IMR-90 (cell line): ENCODE results near the gene ATP5PO. TPM values are rescaled to one million over a fixed set of nuclear protein-coding genes. Genes with fewer than 3 reads are reported as not detected.

Experiments used
- ATAC-seq: fragments of 200-7000 bp; cut with Tn5 transposase; 2 replicates; pipeline ENCODE4 v1.9.1; 2020; ENCODE audit warnings: low read depth, mild to moderate bottlenecking, moderate library complexity
- BruUV-seq: library from RNA; stranded (reverse); fragments of 400-500 nt; replicated peaks from 2 replicates; lab custom pipeline; 2021; lab: Mats Ljungman, UMichigan
- CTCF ChIA-PET: fragments of 300-600 bp; formaldehyde crosslinking; extraction: SDS; loops from one replicate; lab custom pipeline; 2021; ENCODE audit warnings: antibody characterized with exemption; lab: Yijun Ruan, JAX
- POLR2A ChIA-PET: fragments of 300-600 bp; sonication (Branson Sonifier 250); formaldehyde crosslinking; loops from one replicate; lab custom pipeline; 2022; ENCODE audit warnings: antibody characterized with exemption; ENCODE audit not compliant: unreplicated experiment; lab: Charles Lee
- DNase-seq: peaks from one replicate; pipeline ENCODE4 v3.0.0; 2013
- H2AFZ ChIP-seq: replicated peaks from 2 replicates; pipeline ENCODE3; 2013; ENCODE audit warnings: low read length, mild to moderate bottlenecking; ENCODE audit not compliant: poor library complexity
- H2AK5ac ChIP-seq: 2 replicates; pipeline ENCODE4 v1.6.1; 2013; ENCODE audit warnings: low read depth, low read length, inconsistent platforms
- H2AK9ac ChIP-seq: replicated peaks from 2 replicates; pipeline ENCODE3; 2013; ENCODE audit warnings: mild to moderate bottlenecking, low read depth, low read length, moderate library complexity; ENCODE audit not compliant: poor library complexity
- H2BK120ac ChIP-seq: 2 replicates; pipeline ENCODE4 v1.6.1; 2013; ENCODE audit warnings: low read depth, low read length, inconsistent platforms
- H2BK15ac ChIP-seq: 3 replicates; pipeline ENCODE4 v1.6.1; 2013; ENCODE audit warnings: low read depth, low read length, inconsistent platforms
- H2BK20ac ChIP-seq: 2 replicates; pipeline ENCODE4 v1.6.1; 2013; ENCODE audit warnings: low read depth, mild to moderate bottlenecking, inconsistent platforms, low read length, moderate library complexity
- H2BK5ac ChIP-seq: 2 replicates; pipeline ENCODE4 v1.6.1; 2013; ENCODE audit warnings: mild to moderate bottlenecking, low read depth, low read length, inconsistent platforms; ENCODE audit not compliant: poor library complexity, severe bottlenecking
- H3K14ac ChIP-seq: replicated peaks from 2 replicates; pipeline ENCODE4 v1.6.1; 2013; ENCODE audit warnings: low read depth, low read length, inconsistent platforms
- H3K18ac ChIP-seq: 2 replicates; pipeline ENCODE4 v1.6.1; 2013; ENCODE audit warnings: low read depth, low read length, control low read depth
- H3K23ac ChIP-seq: 2 replicates; pipeline ENCODE4 v1.6.1; 2013; ENCODE audit warnings: low read depth, low read length, inconsistent platforms
- H3K27ac ChIP-seq: 2 replicates; pipeline ENCODE4 v1.5.1; 2013; ENCODE audit warnings: mild to moderate bottlenecking, control low read depth, low read length; ENCODE audit not compliant: insufficient read depth
- H3K27me3 ChIP-seq: 2 replicates; pipeline ENCODE4 v1.6.1; 2013; ENCODE audit warnings: low read length; ENCODE audit not compliant: control insufficient read depth, insufficient read depth
- H3K36me3 ChIP-seq: 2 replicates; pipeline ENCODE4 v1.6.1; 2013; ENCODE audit warnings: low read length, mixed read lengths; ENCODE audit not compliant: control insufficient read depth, insufficient read depth
- H3K4ac ChIP-seq: 2 replicates; pipeline ENCODE4 v1.6.1; 2013; ENCODE audit warnings: low read depth, low read length, inconsistent platforms
- H3K4me1 ChIP-seq: 2 replicates; pipeline ENCODE4 v1.6.1; 2013; ENCODE audit warnings: low read length, mixed read lengths; ENCODE audit not compliant: control insufficient read depth, insufficient read depth
- H3K4me2 ChIP-seq: 2 replicates; pipeline ENCODE4 v1.6.1; 2013; ENCODE audit warnings: low read depth, mild to moderate bottlenecking, control low read depth, low read length, moderate library complexity
- H3K4me3 ChIP-seq: 2 replicates; pipeline ENCODE4 v1.5.1; 2013; ENCODE audit warnings: low read depth, mild to moderate bottlenecking, control low read depth, low read length, moderate library complexity; ENCODE audit not compliant: insufficient read depth
- H3K56ac ChIP-seq: 2 replicates; pipeline ENCODE4 v1.6.1; 2013; ENCODE audit warnings: low read length, inconsistent platforms; ENCODE audit not compliant: insufficient read depth; ENCODE audit errors: extremely low read depth
- H3K79me1 ChIP-seq, 2 experiments: 2 replicates each; pipeline ENCODE4 v1.6.1; 2013; ENCODE audit warnings: low read length in 2 of 2, inconsistent platforms in 1 of 2, low read depth in 1 of 2
- H3K9ac ChIP-seq: 2 replicates; pipeline ENCODE4 v1.6.1; 2013; ENCODE audit warnings: low read depth, low read length, control low read depth
- H3K9me1 ChIP-seq: 2 replicates; pipeline ENCODE4 v1.6.1; 2013; ENCODE audit warnings: low read length, inconsistent platforms; ENCODE audit not compliant: insufficient read depth
- H3K9me3 ChIP-seq: 2 replicates; pipeline ENCODE4 v1.6.1; 2013; ENCODE audit warnings: low read length; ENCODE audit not compliant: control insufficient read depth, insufficient read depth
- H4K20me1 ChIP-seq: 2 replicates; pipeline ENCODE4 v1.6.1; 2013; ENCODE audit warnings: low read length, inconsistent platforms; ENCODE audit not compliant: insufficient read depth
- H4K5ac ChIP-seq: 2 replicates; pipeline ENCODE4 v1.6.1; 2013; ENCODE audit warnings: mild to moderate bottlenecking, low read depth, low read length, control low read depth
- H4K8ac ChIP-seq, 2 experiments: 2 replicates each; pipeline ENCODE4 v1.6.1; 2013; ENCODE audit warnings: low read depth in 2 of 2, low read length in 2 of 2, control low read depth in 1 of 2, inconsistent platforms in 1 of 2
- H4K91ac ChIP-seq: 2 replicates; pipeline ENCODE4 v1.6.1; 2013; ENCODE audit warnings: low read depth, low read length, inconsistent platforms; ENCODE audit not compliant: insufficient read depth
- BHLHE40 ChIP-seq: fragments of 150-350 bp; IDR thresholded peaks from 2 replicates; pipeline ENCODE4 v1.6.1; 2016; ENCODE audit warnings: mild to moderate bottlenecking, low read depth, low read length
- CEBPB ChIP-seq: IDR thresholded peaks from 2 replicates; pipeline ENCODE4 v1.6.1; 2012; ENCODE audit warnings: low read depth, low read length, improper control_type of control experiment
- CHD1 ChIP-seq: IDR thresholded peaks from 2 replicates; pipeline ENCODE4 v1.6.1; 2012; ENCODE audit warnings: low read depth, low read length, improper control_type of control experiment
- FOS ChIP-seq: fragments of 150-350 bp; IDR thresholded peaks from 2 replicates; pipeline ENCODE4 v1.6.1; 2016; ENCODE audit warnings: low read depth, low read length
- MAFK ChIP-seq: IDR thresholded peaks from 2 replicates; pipeline ENCODE4 v1.6.1; 2012; ENCODE audit warnings: low read depth, low read length, improper control_type of control experiment
- MAZ ChIP-seq: IDR thresholded peaks from 2 replicates; pipeline ENCODE4 v1.6.1; 2012; ENCODE audit warnings: low read depth, mild to moderate bottlenecking, low read length, improper control_type of control experiment, moderate library complexity, borderline replicate concordance
- MXI1 ChIP-seq: IDR thresholded peaks from 2 replicates; pipeline ENCODE4 v1.6.1; 2012; ENCODE audit warnings: low read depth, mild to moderate bottlenecking, low read length, moderate library complexity, borderline replicate concordance
- NFE2L2 ChIP-seq: fragments of 150-350 bp; IDR thresholded peaks from 2 replicates; pipeline ENCODE4 v1.6.1; 2016; ENCODE audit warnings: low read depth, mild to moderate bottlenecking, low read length
- POLR2A ChIP-seq: IDR thresholded peaks from 2 replicates; pipeline ENCODE4 v1.6.1; 2012; ENCODE audit warnings: mild to moderate bottlenecking, low read depth, low read length
- RAD21 ChIP-seq: IDR thresholded peaks from 2 replicates; pipeline ENCODE4 v1.6.1; 2012; ENCODE audit warnings: low read length, improper control_type of control experiment
- RCOR1 ChIP-seq: IDR thresholded peaks from 2 replicates; pipeline ENCODE4 v1.6.1; 2012; ENCODE audit warnings: mild to moderate bottlenecking, low read length, improper control_type of control experiment; ENCODE audit not compliant: insufficient replicate concordance
- RFX5 ChIP-seq: IDR thresholded peaks from 2 replicates; pipeline ENCODE4 v1.8.0; 2012; ENCODE audit warnings: low read depth, mild to moderate bottlenecking, low read length, moderate library complexity
- SMC3 ChIP-seq: fragments of 150-350 bp; IDR thresholded peaks from 2 replicates; pipeline ENCODE4 v1.6.1; 2016; ENCODE audit warnings: low read depth, mild to moderate bottlenecking, antibody characterized with exemption, low read length, moderate library complexity
- USF2 ChIP-seq: fragments of 150-350 bp; IDR thresholded peaks from 2 replicates; pipeline ENCODE4 v1.6.1; 2017; ENCODE audit warnings: mild to moderate bottlenecking, antibody characterized with exemption, low read length, low read depth
- WGBS, 2 experiments: methylation state at CpG; one replicate each; pipeline versions ENCODE4 v1.1.5 to v1.1.7; 2013; ENCODE audit warnings: missing lambda C conversion rate in 2 of 2; ENCODE audit not compliant: insufficient read length in 1 of 2; ENCODE audit errors: extremely low coverage in 2 of 2; 5-methylcytosine and 5-hydroxymethylcytosine counted together
- dilution Hi-C: fragments of 300-500 bp; cut with HindIII; formaldehyde crosslinking; loops from one replicate; pipeline ENCODE4 v1.14.3; 2018; ENCODE audit warnings: low sequenced_read_pairs; ENCODE audit not compliant: unreplicated experiment
- in situ Hi-C: fragments of 300-500 bp; cut with MboI; formaldehyde crosslinking; loops from 3 replicates; pipeline ENCODE4 v1.14.3; 2019; ENCODE audit warnings: low sequenced_read_pairs, inconsistent platforms, mixed read lengths
- intact Hi-C: fragments of 100-400 bp; cut with micrococcal nuclease; formaldehyde crosslinking; loops from 2 replicates; pipeline ENCODE4 v1.10.0; 2022
- polyA plus RNA-seq, 3 experiments: library from polyadenylated mRNA; depleted of rRNA; stranded (reverse); fragments of >200 nt; gene quantifications; 2 replicates each; pipeline ENCODE4 v1.2.3, GENCODE V29; 2012; ENCODE audit warnings: low replicate concordance in 1 of 3
- total RNA-seq: library from RNA; depleted of rRNA; stranded (reverse); fragments of >200 nt; gene quantifications from 2 replicates; pipeline ENCODE4 v1.2.3, GENCODE V29; 2012
- TF ChIP-seq, protein P1 (sequence below): conservative IDR thresholded peaks from 2 replicates; pipeline ENCODE4 v1.5.1; 2012; ENCODE audit warnings: mild to moderate bottlenecking, low read depth, low read length, improper control_type of control experiment
- TF ChIP-seq, protein P2 (sequence below): fragments of 150-350 bp; IDR thresholded peaks from 2 replicates; pipeline ENCODE4 v1.6.1; 2016; ENCODE audit warnings: low read depth, mild to moderate bottlenecking, low read length, moderate library complexity, borderline replicate concordance

Gene ATP5PO
- total and polyA plus RNA-seq, 2 of the 4 experiments (the other 2 are of a cell fraction), result 237 to 250 TPM

DNA sequence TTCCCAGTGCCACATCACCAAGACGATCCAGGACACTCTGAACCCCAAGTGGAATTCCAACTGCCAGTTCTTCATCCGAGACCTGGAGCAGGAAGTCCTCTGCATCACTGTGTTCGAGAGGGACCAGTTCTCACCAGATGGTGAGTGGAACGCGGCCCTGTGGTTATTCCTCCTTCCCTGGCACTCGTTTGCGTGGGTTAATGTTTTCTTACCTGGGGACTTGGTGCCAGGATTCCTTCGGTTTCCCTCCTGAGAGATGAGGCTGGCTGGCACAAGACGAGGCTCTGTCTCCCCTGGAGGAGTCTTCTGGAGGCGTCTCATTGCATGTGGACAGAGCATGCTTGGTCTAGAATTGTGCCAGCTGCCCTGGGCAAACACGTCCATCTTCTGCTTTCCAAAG is 29.3 kb downstream of the ATP5PO start:
- no peak overlapping the region for H2AK5ac ChIP-seq
- DNase-seq (no peak), ATAC-seq (no peak)
- peaks cover 19% of the 10 kb centered on the region for H3K27me3 ChIP-seq
- H4K20me1 ChIP-seq, result no peaks in the 10 kb centered on the region
- no peak overlapping the region for H3K14ac ChIP-seq
- H3K9ac ChIP-seq, result no peak overlapping the region
- H3K27ac ChIP-seq, result no peak overlapping the region
- dilution Hi-C loops (no loop called here), in situ Hi-C loops (loop anchor here (10.0 kb wide), 1 partner anchor 242 kb away; the partner anchor contains the start of genes CRYZL1 and ITSN1), intact Hi-C loops (no loop called here)
- H3K56ac ChIP-seq, result no peak overlapping the region
- POLR2A ChIA-PET, result no interaction called here
- H2BK20ac ChIP-seq, result no peak overlapping the region
- no peak overlapping the region for H3K23ac ChIP-seq
- no peak overlapping the region for H4K91ac ChIP-seq
- H3K4me2 ChIP-seq, result no peak overlapping the region
- no peak overlapping the region for H2AFZ ChIP-seq
- H3K18ac ChIP-seq, result no peak overlapping the region
- H2AK9ac ChIP-seq, result no peak overlapping the region
- no peaks in the 10 kb centered on the region for H3K36me3 ChIP-seq
- no peaks in the 10 kb centered on the region for H3K79me1 ChIP-seq
- H3K4ac ChIP-seq, result no peak overlapping the region
- WGBS, 2 experiments, result 75% methylated on average over 4 of the region's 11 CpGs; no CpG with 5 or more reads in 1 of the 2 experiments
- no peaks in the 10 kb centered on the region for H3K9me1 ChIP-seq
- no peak overlapping the region for H2BK15ac ChIP-seq
- H4K8ac ChIP-seq, result no peak overlapping the region
- H3K4me3 ChIP-seq, result no peak overlapping the region
- H2BK5ac ChIP-seq, result no peak overlapping the region
- no peaks in the 10 kb centered on the region for H3K4me1 ChIP-seq
- H3K9me3 ChIP-seq, result no peaks in the 10 kb centered on the region
- no peak overlapping the region for H4K5ac ChIP-seq
- CTCF ChIA-PET, result no interaction called here
- H2BK120ac ChIP-seq, result no peak overlapping the region
- no TSS peak for BruUV-seq
- no peak for TF ChIP-seq MXI1
- no peak for TF ChIP-seq CEBPB
- no peak for TF ChIP-seq SMC3
- TF ChIP-seq, protein P1, sequence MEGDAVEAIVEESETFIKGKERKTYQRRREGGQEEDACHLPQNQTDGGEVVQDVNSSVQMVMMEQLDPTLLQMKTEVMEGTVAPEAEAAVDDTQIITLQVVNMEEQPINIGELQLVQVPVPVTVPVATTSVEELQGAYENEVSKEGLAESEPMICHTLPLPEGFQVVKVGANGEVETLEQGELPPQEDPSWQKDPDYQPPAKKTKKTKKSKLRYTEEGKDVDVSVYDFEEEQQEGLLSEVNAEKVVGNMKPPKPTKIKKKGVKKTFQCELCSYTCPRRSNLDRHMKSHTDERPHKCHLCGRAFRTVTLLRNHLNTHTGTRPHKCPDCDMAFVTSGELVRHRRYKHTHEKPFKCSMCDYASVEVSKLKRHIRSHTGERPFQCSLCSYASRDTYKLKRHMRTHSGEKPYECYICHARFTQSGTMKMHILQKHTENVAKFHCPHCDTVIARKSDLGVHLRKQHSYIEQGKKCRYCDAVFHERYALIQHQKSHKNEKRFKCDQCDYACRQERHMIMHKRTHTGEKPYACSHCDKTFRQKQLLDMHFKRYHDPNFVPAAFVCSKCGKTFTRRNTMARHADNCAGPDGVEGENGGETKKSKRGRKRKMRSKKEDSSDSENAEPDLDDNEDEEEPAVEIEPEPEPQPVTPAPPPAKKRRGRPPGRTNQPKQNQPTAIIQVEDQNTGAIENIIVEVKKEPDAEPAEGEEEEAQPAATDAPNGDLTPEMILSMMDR, result no peak
- no peak for TF ChIP-seq MAZ
- TF ChIP-seq USF2, result no peak
- no peak for TF ChIP-seq FOS
- no peak for TF ChIP-seq BHLHE40
- no peak for TF ChIP-seq POLR2A
- no peak for TF ChIP-seq NFE2L2
- no peak for TF ChIP-seq MAFK
- TF ChIP-seq RCOR1, result no peak
- no peak for TF ChIP-seq RAD21
- TF ChIP-seq, protein P2, sequence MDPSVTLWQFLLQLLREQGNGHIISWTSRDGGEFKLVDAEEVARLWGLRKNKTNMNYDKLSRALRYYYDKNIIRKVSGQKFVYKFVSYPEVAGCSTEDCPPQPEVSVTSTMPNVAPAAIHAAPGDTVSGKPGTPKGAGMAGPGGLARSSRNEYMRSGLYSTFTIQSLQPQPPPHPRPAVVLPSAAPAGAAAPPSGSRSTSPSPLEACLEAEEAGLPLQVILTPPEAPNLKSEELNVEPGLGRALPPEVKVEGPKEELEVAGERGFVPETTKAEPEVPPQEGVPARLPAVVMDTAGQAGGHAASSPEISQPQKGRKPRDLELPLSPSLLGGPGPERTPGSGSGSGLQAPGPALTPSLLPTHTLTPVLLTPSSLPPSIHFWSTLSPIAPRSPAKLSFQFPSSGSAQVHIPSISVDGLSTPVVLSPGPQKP, result no peak
- TF ChIP-seq CHD1, result no peak
- TF ChIP-seq RFX5, result no peak
